IPS-NIHi11 (cell line): ENCODE data around the gene ILK.

Experiments used
- DNase-seq: peaks from one replicate; pipeline ENCODE4 v3.0.0; 2012; ENCODE audit warnings: mixed read lengths, low spot score

ILK gene

GRCh38 chr11:6657346-6657745 lies 53.8 kb downstream of the ILK start:
- DNase-seq: no peak

- no peak for DNase-seq
Measured at GRCh38 chr11:6658647-6659046, 55.1 kb downstream of the ILK start.
